Raji (cell line): ENCODE data around the gene SLC39A6.

Experiments used
- POLR2A ChIP-seq: IDR thresholded peaks from 2 replicates; pipeline ENCODE4 v1.6.1; 2011; ENCODE audit warnings: low read depth, low read length, control low read depth; ENCODE audit not compliant: insufficient read depth

Gene SLC39A6

GRCh38 chr18:36143391-36143790 is 14.3 kb upstream of the SLC39A6 start:
- no peak for TF ChIP-seq POLR2A

- no peak for TF ChIP-seq POLR2A
Measured at GRCh38 chr18:36142751-36143150, 13.6 kb upstream of the SLC39A6 start.

GRCh38 chr18:36141576-36141975 is 12.4 kb upstream of the SLC39A6 start:
- TF ChIP-seq POLR2A: no peak

- no peak for TF ChIP-seq POLR2A
Measured at GRCh38 chr18:36139245-36139644, 10.1 kb upstream of the SLC39A6 start.

- no peak for TF ChIP-seq POLR2A
Measured at GRCh38 chr18:36135264-36135663, 6.1 kb upstream of the SLC39A6 start.

- no peak for TF ChIP-seq POLR2A
Measured at GRCh38 chr18:36132756-36133155, 3.6 kb upstream of the SLC39A6 start.

- TF ChIP-seq POLR2A: no peak
Measured at GRCh38 chr18:36131692-36132483, 2.7 kb upstream of the SLC39A6 start.

GRCh38 chr18:36130883-36131653 is 1.9 kb upstream of the SLC39A6 start:
- TF ChIP-seq POLR2A: no peak

GRCh38 chr18:36130039-36130831 is 1.1 kb upstream of the SLC39A6 start:
- no peak for TF ChIP-seq POLR2A

- no peak; the same call in 1 of the 2 replicates for TF ChIP-seq POLR2A
Measured at GRCh38 chr18:36128907-36129299, 237 bp downstream of the SLC39A6 start.

- TF ChIP-seq POLR2A: no peak
Measured at GRCh38 chr18:36128530-36128870, 640 bp downstream of the SLC39A6 start.

GRCh38 chr18:36127836-36128529 is 1.2 kb downstream of the SLC39A6 start:
- TF ChIP-seq POLR2A: no peak

- no peak for TF ChIP-seq POLR2A
Measured at GRCh38 chr18:36126668-36127067, 2.5 kb downstream of the SLC39A6 start.

GRCh38 chr18:36124841-36125240 is 4.3 kb downstream of the SLC39A6 start:
- TF ChIP-seq POLR2A: no peak

- TF ChIP-seq POLR2A: no peak
Measured at GRCh38 chr18:36120297-36120696, 8.8 kb downstream of the SLC39A6 start.
